Measurements from ENCODE around the gene ASCC3.
A peak's percentile ranks its signal among the peaks of the same experiment; 100 is the strongest.
"Not testable (repeated sequence)": the region's sequence is repeated elsewhere in the genome, so short reads cannot be mapped to it uniquely, and the experiment has no call there.

The ASCC3 gene

DNA sequence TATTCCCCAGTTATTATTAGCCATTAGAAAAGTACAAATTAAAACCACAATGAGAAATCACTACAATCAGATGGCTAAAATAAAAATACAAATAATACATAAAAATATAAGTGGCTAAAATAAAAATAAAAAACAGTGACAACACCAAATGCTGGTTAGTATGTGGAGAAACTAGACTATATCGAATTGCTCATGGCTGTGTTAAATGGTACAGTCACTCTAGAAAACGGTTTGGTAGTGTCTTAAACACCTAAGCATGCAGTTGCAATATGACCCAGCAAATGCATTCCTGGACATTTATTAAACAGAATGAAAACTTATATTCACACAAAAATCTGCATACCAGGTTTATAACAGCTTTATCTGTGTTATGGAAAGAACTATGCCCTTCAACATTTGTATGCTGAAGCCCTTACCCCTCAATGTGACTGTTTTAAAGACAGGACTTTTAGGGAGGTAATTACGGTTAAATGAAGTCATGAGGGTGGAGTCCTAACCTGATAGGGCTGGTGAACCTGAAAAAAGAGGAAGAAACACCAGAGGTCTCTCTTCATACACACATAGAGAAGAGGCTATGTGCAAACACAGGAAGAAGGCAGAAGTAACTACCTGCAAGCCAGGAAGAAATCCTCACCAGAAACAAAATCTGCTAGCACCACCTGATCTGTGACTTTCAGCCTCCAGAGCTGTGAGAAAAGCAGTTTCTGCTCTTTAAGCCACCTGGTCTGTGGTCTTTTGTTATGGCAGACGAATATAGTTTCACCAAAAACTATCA is 84.9 kb downstream of the ASCC3 start:
- DNase-seq, result no peak

DNA sequence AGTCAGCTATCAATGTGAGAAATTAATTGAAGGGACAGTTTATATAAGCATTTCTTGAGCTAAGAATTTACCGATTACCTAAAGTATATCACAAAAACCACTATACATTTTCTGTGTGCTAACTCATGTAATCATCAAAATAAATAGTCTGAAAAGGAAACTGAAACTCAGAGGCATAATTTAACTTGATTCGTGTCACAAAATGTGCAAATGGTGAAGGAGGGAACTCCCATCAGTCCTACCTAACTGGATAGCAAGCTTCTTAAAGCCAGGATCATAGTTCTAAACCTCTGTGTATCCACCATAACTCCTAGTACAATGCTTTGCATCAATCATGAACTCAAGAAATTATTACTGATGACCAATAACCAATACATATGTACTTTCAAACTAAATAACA is 91.0 kb downstream of the ASCC3 start:
- DNase-seq, result no peak

DNA sequence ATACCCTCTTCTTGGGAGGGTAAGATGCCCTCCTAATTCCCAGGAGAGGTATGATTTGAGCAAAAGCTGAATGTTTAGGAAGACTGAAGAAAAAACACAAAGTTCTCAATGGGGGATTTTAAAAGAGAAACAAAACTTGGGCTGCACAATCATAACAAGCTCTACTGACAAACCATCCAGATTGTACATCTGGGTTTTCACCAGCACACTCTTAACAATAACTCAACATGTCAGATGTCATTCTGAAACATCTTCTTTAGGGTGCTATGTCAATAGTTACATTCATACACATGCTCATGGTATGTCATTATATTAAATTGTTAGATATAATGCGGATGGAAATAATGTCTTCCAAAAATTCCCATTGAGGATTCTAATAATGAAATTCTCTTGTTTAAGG is 95.1 kb downstream of the ASCC3 start:
- no peak for DNase-seq

DNA sequence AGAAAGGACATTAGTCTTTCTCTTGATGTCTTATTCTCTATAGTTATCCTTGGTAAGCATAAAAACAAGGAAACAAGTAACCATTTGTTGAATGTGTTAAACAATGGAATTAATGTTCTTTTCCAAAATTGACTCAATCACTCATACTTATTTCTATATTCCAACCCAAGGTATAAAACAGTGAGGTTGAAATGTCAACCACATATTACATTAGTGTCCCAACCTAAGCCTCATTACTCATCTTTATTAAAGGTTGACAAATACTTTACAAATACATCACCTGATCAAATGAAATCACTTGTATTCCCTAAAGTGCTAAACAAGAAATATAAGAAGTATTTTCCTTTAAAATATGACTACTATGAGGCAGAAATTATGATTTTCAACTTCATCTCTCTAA is 100.5 kb downstream of the ASCC3 start:
- no peak for DNase-seq

DNA sequence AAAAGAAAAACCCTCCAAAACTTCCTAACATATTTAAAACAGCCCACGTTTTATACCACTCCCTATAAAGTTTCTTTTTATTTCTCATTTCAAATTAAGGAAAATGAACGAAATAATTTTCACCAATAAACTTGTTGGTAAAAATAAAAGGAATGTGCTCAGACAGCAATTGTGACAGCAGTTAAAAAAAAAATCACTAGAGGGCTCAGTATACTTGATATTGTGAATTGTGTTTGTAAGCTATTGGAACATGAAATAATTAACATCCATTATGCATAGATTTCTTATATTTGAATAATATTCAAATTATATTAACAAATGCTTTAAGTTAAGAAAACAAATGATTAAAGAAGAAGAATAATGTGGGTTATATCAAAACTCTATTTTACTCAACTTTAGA is 105.5 kb downstream of the ASCC3 start:
- DNase-seq, result no peak

DNA sequence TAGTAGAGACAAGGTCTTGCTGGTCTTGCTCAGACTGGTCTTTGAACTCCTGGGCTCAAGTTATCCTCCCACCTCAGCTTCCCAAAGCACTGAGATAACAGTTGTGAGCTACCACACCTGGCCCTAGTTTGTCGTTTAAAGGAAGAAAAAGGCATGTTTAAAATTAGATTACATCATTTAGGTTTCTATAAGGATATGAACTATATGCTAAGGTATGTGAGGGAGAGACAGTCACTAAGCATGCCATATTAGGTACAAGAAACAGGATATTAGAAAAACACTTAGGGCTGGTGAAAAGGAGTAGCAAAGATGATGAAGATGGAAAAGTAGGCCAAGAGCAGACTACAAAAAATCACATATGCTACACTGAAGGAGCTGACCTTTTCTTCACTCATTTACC is 106.4 kb downstream of the ASCC3 start:
- DNase-seq, result no peak

DNA sequence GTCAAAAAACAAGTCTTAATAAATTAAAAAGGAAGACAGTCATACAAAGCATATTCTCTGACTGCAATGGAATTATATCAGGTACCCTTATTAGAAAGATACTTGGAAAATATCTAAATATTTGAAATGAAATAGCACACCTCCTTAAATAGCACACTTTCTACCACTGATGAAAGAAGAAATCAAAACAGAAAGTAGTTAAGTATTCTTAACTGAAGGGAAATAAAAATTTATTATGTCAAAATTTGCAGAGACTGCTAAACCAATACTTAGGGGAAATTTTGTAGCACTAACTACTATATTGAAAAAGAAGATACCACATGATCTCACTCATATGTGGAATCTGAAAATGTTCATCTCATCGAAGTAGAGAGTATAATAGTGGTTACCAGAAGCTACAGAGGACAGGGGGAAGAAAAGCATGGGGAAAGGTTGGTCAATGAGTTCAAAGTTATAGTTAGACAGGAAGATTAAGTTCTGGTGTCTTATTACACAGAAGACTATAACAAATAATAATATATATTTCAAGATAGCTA is 112.2 kb downstream of the ASCC3 start:
- no peak for DNase-seq

DNA sequence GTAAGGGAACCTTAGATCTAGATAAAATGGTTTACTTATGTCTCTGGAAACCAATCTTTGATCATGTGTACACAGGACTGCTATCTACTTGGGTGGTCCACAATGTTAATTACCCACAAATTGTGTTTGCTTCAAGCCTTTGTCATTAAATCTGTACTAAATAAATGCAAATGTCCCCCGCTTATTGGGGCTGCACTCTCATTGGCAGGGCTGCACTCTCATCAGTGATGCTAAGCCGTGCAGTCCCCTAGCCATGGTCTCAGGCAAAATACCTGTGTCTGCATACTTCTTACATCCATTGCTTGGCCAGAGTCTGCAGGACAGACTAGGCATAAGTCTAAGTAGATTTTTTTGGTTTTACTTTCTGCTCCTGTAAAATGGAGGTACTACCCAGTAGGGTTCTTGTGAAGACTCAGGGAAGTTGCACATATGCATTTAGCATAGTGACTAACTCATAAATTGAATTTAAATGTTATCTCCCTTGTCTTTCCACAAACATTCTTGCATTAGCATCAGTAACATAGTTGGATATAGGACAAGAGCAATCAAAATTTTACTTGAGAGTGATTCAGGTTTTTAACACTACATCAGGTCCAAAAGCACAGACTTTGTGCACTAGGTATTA is 117.4 kb downstream of the ASCC3 start:
- DNase-seq, result no peak

DNA sequence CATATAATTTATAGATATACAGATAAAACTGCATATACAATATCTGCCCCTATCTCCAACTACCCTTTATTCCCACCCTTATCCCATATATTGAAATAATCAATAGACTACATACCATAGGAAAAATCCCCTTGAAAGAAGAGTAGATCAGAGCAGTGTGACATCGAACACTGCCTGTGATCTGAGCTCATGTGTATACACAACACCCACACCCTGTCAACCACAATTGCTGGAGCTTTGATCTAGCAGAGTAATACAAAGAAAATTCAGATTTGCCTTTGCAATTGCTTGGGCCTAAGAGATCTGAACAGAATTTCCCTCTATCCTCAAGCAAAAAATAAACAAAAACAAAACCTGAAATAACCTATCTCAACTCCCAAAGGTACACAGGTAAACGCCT is 119.3 kb downstream of the ASCC3 start:
- DNase-seq, result no peak

DNA sequence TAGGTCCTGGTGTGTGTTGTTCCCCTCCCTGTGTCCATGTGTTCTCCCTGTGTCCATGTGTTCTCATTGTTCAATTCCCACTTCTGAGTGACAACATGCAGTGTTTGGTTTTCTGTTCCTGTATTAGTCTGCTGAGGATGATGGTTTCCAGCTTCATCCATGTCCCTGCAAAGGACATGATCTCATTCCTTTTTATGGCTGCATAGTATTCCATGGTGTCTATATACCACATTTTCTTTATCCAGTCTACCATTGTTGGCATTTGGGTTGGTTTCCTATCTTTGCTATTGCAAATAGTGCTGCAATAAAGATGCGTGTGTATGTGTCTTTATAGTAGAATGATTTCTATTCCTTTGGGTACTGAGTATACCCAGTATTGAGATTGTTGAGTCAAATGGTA is 122.7 kb downstream of the ASCC3 start:
- DNase-seq, result not testable (repeated sequence)

DNA sequence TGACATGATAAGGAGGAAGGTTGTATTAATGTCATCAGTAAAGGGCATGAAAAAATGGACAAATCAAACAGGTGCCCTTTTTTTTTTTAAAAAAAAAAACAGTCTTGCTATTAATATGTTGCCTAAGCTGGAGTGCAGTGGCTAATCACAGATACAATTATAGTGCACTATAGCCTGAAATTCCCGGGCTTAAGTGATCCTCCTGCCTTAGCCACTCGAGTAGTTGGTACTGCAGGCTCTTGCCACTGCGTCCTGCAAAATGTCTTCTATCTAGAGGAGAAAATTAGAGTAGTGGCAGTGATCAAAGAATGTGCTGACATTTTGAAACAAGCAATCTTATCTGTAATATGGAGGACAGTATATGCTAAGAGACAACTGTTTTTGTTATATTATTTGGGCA is 127.7 kb downstream of the ASCC3 start:
- DNase-seq, result no peak

DNA sequence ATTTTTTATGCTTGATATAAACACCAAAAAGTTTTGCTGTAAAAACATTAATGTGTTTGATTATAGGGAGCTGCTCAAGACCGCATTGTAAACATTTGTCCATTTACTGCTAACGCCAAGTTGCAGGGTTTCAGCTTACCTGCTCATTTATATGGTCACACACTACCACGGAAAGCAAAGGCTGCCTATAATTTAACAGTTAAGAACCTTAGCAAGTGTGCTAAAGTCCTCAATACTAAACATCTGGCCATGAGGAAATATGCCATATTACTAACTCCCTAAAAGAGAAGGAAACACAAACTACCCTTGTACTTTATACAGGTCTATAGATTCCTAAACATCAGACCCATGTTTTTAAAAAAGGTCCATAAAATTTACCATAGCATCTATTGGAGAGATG is 129.5 kb downstream of the ASCC3 start:
- DNase-seq, result no peak

DNA sequence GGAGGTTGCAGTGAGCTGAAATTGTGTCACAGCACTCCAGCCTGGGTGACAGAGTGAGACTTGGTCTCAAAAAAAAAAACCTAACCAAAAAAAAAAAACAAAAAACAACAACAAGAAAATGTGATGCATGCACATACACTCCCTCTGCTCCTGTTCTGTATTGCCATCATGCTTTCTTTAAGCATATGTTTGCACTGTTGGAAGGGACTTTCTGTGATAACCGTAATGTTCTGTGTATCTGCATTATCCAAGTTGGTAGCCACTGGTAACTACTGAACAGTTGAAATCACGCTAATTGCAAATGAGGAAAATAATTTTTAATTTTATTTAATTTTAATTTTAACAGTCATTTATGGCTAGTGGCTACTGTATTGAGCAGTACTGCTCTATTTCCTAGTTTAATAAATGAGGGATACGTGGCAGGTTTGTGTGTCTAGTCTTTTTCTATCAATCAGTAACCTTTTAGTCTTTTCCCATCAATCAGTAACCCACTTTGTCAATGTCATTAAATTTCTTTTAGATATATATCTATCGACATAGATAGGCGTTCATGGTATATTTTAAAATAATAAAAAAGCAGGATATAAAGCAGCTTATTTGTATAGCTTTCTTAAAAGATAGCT is 135.6 kb downstream of the ASCC3 start:
- no peak for DNase-seq

DNA sequence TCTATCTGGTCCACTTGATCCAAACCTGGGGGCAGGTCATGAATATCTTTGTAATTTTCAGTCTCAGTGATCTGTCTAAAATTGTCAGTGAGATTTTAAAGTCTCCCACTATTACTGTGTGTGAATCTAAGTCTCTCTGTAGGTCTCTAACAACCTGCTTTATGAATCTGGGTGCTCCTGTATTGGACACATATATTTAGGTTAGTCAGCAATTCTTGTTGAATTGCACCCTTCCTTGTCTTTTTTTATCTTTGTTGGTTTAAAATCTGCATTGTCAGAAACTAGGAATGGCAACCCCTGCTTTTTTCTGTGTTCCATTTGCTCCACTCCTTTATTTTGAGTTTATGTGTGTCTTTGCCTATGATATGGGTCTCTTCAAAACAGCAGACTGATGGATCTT is 140.7 kb downstream of the ASCC3 start:
- DNase-seq, result no peak

DNA sequence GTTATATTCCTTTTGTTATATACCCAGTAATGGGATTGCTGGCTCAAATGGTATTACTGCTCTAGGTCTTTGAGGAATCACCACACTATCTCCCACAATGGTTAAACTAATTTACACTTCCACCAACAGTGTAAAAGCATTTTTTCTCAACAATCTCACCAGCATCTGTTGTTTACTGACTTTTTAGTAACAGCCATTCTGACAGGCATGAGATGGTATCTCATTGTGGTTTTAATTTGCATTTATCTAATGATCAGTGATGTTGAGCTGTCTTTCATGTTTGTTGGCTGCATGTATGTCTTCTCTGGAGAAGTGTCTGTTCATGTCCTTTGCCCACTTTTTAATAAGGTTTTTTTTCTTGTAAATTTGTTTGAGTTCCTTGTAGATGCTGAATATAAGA is 143.4 kb downstream of the ASCC3 start:
- DNase-seq, result not testable (repeated sequence)

DNA sequence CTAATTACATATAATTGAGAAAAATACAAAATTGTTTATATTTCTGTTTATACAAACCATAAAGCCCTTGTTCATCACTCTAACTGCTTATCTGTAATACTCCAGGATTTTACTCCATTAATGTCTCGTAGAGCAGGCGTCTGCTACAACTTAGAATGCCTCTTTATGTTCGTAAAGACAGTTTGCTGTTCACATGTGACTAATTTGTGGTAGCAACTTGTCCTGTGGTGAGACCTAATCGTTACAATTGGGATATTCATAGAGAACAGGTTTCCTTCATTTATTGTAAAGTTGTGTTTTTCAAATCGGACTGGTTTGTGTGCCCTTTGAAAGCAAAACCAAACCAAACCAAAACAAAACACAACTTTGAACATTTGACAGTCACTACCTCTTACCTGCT is 149.7 kb downstream of the ASCC3 start:
- no peak for DNase-seq

DNA sequence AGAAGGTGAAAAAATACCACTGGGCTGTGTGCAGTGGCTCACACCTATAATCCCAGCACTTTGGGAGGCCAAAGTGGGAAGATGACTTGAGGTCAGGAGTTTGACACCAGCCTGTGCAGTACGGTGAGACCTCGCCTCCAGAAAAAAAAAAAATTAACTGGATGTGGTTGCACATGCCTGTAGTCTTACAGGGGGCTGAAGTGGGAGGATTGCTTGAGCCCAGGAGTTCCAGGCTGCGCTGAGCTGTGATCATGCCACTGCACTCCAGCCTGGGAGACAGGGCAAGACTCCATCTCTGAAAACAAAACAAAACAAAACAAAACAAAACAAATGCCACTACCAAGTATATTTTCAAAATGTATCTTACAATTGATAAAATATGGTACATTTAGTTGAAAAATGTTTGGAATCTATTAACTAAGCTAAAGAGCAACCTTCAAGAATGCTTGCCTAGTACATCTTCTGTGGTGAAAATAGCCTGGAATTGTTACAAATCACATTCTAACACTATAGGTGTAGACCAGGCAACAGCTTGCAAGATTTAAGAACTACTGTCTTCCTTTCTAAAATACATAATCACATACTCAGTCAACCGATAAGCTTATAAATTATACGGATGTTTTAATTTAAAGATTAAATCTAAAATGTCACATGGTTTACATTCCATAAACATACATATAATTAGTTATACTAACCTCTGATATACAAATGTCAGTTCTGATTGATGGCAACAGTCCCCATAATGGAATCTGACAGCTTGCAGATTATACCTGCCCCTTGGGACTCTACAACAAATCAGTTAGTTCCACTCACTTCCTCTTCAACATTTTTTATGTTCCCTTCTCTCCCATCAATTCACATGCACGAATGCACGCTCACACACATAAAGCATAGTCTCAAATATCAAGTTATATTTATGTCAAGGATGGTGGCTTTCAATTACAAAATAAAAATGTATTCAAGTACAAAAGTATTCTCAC is 150.8 kb downstream of the ASCC3 start:
- DNase-seq, result no peak

DNA sequence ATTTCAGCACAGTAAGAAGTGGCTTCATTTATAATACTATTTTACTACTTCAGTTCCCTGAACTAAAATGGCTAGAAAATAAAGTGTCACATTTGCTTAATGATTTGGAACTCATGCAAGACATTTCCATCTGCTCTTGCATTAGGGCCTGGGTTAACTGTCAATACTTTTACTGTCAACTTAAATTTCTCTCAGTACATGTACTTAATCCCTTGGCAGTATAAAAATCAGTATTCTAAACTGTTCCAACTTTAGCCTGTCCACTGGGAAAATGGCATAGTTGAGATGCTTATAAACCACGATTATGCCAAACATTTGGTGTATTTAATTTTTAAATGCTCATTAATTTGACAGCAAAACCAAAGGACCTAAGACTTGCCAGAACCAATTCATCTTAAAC is 154.5 kb downstream of the ASCC3 start:
- DNase-seq, result no peak

DNA sequence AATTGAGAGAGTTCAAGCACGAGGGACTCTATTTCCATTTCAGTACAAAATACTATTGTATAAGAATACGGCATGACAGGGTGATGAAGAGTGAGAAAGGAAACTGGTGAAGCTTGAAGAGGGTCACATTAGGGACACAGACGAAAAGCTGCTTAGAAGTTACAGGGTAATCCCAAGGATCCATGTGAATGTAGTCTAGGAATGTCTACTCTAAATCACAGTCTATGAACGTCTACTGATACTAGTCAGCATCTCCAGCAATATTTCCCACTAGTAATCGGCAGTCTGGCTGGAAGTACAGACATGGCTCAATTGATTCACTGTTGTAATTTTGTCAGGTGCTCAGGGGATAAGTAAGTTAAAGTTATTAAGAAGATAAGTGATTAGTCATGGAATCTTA is 156.4 kb downstream of the ASCC3 start:
- no peak for DNase-seq

DNA sequence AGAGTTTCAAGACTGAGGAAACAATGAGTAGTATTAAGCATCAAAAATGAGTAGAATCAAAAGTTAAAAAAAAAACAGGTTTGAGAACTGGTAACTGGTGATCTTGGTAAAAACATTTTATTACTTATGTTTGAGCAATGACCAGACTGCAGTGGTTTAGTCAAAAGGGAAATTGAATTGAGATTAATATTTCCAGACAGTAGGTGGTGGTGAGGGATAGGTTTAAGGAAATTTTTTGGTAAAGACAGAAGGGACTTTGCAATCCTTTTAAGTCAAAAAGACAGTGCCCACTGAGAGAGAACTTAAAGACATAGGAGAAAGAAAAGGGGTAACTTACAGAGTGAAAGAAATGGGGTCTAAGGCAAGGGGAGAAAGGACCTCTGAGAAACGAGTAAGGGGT is 156.9 kb downstream of the ASCC3 start:
- DNase-seq, result no peak

DNA sequence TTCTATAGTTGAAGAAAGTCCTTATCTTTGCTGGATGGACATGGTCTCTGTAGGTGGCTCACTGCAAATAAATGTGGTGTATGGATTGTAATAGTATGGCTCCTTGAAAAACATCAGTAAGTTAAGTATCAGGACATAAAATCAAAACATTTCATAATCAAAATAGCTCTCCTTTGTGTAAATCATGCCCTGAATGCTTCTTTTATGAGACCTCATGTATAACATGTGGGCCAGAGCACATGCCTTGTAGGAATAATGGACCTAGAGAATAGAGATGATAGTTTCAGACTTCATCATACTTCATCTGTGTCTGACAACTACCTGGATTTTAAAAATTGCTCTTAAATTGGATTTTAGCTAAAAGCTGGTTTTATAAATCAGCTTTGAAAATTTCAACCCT is 159.9 kb downstream of the ASCC3 start:
- DNase-seq, result no peak

DNA sequence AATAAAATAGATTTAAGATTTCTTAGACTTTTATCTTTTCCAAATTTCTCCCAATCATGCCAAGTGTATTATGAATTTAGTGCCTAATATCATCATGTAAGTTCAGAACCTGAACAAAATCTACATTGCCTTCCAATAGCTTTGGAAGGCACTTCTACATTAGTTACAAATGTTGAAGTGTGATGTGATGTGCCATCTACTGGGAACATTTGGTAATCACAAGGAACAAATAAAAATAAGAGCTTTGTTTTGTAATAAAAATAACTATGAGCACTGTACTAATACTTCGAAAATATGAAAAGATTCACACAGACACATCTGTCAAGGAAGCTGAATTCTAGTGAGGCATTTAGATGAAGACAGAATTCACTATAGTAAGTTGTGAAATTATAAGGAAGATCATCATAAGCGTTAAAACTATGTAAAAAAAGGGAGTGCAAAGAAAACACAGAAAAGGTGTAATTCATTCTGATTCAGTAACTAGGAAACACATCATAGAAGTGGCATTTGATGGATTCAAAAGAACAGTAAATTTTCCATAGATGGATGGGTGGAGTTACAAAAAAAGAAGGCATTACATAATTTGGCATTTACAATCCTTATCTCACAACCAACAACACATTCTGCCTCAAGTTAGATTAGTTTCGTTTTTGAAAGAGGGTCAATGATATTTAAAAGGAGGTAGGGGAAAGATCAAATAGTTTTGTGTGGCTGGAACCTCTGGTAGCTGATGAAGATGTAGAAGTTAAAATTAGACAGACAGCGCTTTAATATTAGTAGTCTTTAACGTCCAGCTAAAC is 161.0 kb downstream of the ASCC3 start:
- peak; percentile 12 for DNase-seq
